DMS53 treated with DMSO at 0.1 percent for 48 hours (cell line): ENCODE results near the gene ITGA5.
A peak's percentile ranks its signal among the peaks of the same experiment; 100 is the strongest.

Source experiments
- DNase-seq: peaks from one replicate; lab custom pipeline; 2025; ENCODE audit not compliant: unreplicated experiment; lab: John Stamatoyannopoulos, UW

The ITGA5 gene

GRCh38 chr12:54373649-54374561 is 45.2 kb downstream of the ITGA5 start:
- DNase-seq: no peak

GRCh38 chr12:54372113-54372806 is 46.8 kb downstream of the ITGA5 start:
- no peak for DNase-seq

GRCh38 chr12:54371328-54372112 is 47.5 kb downstream of the ITGA5 start:
- DNase-seq: no peak

DNA sequence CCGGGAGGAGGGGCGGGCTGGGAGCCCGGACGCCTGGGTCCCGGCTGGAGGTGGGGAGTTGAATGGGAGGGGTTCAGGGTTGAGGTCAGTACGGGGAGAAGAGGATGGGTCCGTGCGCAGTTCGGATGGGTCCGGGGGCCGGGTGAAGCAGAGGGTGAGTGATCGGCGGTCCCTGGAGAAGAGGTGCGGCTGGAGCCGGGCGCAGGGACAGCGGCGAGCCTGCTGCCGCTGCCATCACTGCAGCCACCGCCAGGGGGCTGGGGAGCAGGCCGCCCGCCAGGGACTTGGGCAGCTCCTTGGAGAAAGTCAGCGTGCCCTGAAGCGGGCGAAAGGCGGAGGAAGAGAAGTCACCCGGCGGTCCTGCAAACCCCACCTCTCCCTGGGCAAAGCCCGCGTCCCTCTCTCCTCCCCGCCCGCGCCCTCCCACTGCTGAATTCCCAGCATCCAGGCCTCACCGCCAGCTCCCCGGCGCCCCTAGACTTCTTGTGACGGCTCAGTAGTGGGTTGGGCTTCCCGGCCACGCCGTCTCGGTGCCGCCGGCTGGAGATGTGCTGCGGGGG is 48.8 kb downstream of the ITGA5 start:
- DNase-seq: peak; percentile 69

DNA sequence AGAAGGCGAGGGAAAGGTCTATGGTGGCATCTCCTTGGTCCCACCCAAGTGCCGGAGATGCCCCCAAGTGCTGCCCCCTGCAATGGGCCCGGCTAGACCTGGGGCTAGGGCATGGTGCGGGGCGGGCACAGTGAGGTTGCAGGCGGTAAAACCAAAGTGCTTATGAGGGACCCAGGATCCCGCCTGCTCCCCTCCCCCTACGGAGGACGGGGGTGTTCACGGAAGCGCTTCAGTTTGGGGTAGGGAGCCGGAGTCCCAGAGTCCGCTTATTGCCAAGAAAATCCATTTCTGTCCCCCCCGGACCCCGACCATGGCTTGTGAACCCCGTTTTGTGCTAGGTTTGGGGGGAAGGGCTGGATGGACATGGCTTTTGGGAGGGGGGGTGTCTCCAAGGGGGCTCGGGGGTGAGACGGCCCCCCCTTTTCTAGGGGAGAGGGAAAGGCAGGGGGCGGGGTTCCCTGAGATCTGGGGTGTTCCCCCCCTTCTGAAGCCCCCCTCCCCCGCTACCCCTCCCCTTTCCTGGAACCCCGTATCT is 49.4 kb downstream of the ITGA5 start:
- DNase-seq: no peak

GRCh38 chr12:54368709-54369596 is 50.1 kb downstream of the ITGA5 start:
- peak; percentile 83 for DNase-seq

GRCh38 chr12:54368025-54368708 is 50.9 kb downstream of the ITGA5 start:
- DNase-seq: no peak

GRCh38 chr12:54364413-54364812 is 54.7 kb downstream of the ITGA5 start, which contains the start of gene GPR84:
TSS of gene GPR84 (minus strand) at chr12:54364486. CDS start at chr12:54363851, 635 bp downstream.
- no peak for DNase-seq

DNA sequence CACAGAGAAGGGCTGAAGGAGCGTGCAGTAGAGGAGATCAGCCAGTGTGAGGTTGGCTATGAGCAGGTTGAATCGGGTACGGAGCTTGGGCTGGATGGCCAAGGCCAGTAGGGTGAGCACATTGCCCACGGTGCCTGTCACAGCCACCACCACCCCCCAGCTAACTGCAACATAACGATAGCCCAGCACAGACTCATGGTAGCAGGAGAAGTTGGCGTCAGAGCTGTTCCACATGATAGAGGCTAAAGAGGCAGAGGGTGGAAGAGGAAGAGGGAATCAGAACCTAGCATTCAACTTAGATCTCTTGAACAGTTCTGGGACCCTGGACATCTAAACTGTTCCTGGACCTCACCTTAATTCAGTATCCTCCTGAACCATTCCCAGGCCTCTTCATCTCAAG is 55.4 kb downstream of the ITGA5 start:
- DNase-seq: no peak

- no peak for DNase-seq
Measured at GRCh38 chr12:54363047-54363446, 56.0 kb downstream of the ITGA5 start.

GRCh38 chr12:54360717-54361456 is 58.2 kb downstream of the ITGA5 start:
- peak; percentile 83 for DNase-seq

DNA sequence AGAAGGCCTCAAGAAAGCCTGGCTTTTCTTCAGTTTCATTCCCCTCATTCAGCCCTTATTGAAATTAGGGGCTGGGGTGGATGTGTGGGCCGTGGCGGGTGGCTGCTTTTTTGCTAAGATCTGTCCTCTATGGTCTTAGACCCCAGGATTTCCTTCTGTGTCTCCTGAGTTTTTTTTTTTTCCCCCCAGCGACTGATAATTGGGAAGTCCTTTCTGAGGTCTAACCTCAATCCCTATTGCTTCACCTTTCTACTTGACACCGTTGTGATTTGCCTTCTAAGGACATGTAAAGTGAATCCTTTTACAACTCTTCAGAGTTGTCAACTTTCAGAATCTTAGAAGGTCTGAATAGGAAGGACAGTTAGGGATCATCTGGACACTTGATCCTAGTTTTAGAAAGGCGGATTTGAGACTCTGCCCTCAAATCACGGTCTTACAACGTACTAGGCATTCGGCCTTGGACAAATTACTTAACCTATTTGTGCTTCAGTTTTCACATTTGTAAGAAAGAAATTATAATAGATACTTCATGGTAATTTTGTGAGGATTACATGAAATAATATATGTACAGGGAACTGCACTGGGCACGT is 59.2 kb downstream of the ITGA5 start:
- DNase-seq: no peak

DNA sequence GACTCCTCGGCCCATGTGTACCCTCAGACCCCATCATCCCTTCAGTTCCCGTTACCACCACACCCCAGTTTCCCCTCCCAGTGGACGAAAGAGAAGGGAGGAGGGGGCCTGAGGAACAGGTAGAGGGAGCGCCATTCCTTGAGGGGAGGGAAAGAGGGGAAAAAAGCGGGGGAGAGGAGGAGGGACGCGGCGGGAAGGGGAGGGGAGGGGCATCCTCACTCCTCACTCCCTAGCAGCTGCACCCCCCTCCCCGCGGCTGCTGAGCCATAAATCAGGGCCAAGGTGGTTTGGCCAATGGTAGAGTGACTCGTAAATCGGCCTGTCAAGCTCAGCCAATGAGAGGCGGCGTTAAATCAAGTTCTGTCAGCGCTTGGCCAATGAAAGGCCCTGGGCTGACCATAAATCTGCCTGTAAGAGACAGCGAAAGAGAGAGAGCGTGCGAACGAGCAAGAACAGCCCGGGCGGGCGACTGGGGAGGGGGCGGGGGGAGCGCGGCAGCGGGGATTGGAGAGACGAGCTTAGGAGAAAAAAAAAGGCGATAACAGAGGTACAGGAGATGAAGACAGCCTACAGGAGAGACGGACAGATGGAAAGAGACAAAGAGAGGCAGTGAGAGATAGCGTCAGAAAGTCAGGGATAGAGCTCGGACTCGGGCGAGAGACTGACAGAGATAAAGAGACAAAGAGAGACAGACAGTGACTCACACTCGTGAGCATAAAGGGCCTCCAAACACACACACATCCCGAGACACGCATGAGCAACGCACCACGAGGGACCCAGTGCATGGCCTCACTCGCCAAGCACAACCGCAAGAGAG is 59.9 kb downstream of the ITGA5 start:
- peak; percentile 99 for DNase-seq

DNA sequence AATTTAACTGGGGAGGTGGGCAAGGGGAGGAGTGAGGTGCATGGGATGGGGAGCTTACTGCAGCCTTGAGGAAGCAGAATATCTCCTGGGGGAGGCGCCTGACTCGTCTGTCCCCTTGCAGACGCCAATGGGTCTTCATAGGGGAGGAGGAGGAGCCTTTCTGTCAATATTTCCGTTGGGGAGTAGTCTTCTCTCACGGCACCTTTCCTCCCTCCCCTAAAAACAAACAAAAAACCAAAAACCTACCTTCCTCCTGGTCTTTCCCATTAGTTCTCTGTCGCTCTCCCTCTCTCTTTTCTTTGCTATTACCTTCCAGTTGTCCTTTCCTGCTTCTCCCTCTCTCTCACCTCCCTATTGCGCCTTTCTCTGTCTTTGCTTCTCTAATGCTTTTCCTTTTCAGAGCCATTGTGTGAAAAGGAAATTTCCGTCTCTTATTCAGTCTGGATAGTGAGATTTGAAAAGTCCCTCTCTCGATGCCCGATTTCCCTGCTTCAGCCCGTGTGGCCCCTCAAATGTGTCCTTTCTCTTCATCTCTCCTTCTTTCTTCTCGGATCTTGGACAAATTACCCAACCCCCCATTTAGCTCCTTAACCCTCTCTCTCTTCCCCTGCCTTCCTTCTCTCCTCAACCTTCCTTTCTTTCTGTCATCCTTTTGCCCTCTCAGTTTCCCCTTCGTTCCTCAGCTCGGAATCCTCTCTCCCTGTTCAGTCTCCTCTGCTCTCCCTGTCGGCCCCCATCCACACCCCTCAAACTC is 60.7 kb downstream of the ITGA5 start:
- DNase-seq: peak; percentile 44

GRCh38 chr12:54357506-54358190 is 61.4 kb downstream of the ITGA5 start:
- DNase-seq: no peak

DNA sequence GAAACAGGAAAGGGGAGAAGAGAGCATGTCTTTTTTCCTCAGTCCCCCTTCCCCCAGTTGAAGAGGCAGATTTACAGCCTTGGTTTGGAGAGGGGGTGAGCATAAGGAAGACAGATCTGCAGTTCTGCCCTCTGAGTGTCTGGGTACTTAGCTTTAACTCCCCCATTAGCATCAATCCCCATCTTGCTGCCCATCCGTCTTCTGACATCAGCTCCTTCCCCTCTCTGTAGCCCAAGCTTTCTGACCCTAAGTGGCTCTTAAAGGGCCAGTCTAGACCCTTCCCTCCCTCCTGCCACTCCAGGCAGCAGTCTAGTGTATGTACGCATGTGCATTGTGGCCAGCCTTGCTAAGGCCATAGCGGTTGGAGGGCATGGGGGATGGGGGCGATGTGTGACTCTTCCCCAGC is 62.1 kb downstream of the ITGA5 start:
- DNase-seq: no peak
